Activated T-cell treated with anti-CD3 and anti-CD28 coated beads for 48 hours (primary cell): ENCODE results near the gene LRRC55.

Experiments
- DNase-seq: peaks from one replicate; pipeline ENCODE4 v3.0.0-alpha.2; 2020; ENCODE audit warnings: low read depth

The LRRC55 gene

DNA sequence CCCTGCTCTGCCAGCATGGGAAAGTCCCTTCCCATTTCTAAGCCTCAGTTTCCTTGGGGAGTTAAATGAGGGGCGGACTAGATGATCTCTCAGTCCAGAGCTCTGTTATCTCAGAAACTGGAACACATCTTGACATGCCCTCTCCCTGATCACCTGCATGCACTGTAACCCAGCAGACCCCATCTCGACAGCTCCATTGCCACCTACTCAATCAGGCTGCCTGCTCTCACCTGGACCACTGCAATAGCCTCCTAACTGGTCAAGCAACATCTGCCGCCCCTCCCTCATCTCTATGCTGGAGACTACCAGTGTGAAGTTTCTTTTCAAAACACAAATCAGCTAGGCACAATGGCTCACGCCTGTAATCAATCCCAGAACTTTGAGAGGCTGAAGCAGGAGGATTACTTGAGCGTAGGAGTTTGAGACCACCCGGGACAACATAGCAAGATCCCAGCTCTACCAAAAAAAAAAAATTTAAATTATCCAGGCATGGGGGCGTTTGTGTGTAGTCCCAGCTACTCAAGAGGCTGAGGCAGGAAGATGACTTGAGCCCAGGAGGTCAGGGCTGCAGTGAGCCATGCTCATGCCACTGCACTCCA is 22.2 kb downstream of the LRRC55 start:
- DNase-seq, result no peak

DNA sequence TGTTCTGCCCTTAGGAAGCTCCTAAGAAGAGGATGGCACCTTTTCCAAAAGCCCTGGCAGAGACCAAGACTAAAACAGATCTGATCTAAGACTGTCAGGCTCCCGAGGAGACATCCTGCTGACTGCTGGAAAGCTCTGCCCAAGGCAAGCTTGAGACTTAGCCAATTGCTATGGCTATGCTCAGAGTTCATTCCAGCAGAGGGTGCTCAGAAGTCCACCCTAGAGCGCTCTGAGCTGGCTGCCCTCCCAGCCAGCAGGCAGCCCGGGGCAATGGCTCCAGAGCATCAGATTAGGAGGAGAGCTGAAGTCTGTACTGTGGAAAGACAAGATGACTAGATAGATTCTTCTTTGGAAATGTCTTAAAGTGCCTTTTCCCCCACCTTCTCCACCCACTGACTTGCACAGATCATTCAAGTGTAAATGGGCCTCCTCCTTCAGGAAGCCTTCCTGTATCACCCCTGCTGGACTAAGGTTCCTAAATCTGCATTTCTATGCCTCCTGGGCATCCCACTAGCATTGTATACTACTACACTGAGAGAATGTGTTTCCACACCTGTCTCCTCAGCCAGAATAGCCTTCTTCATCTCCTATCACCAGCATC is 23.4 kb downstream of the LRRC55 start:
- DNase-seq, result no peak

DNA sequence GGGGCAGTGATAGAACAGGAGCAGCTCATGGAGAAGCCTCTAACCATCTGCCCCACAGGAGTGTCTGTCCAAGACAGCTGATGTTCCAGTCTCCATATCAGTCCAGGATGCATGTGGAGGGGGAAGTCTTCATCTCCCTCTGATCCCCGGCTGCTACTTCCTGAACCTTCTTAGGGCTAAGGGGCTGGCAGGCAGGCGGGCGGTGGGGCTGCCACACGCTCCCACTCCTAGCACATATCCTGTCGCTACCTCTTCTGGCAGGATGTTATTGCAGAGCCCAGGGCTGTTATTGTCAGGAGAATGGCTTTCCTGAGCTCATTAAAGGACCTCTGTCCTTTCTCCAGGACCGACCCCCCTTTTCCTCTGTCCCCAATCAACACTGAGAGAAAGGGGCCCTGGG is 25.4 kb downstream of the LRRC55 start:
- DNase-seq, result no peak

GRCh38 chr11:57210781-57211180 is 29.0 kb downstream of the LRRC55 start:
- no peak for DNase-seq

DNA sequence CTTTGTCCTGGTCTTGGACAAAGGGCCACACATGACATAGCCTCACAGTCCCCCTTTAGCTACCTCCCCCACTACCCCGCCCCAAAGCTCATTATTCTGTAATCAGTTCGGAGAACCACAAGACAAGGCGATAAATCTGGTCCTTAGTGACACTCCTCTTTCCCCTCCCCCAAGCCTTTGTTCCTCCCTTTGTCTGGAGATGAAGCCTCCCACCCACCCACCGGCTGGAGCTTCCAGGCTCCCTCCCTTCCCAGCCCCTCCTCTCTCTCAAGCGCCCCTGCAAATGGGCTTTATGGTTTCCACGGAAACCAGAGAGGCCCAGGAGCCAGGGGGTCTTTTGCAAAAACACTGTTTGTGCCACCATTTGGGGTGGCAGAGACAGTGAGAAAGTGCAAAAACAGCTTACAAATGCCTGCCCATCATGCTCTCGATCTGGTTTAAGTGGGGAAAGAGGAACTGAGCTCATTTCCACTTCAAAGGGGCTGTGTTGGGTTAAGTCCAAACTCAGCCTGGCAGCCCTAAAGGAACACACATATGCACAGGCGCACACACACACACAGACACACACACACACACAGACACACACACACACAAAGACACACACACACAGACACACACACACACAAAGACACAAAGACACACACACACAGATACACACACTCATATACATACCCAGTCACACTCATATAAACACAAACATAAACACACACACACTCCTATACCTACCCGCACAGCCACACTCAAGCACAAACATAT is 31.8 kb downstream of the LRRC55 start:
- DNase-seq, result no peak

GRCh38 chr11:57214098-57214417 is 32.3 kb downstream of the LRRC55 start:
- no peak for DNase-seq

DNA sequence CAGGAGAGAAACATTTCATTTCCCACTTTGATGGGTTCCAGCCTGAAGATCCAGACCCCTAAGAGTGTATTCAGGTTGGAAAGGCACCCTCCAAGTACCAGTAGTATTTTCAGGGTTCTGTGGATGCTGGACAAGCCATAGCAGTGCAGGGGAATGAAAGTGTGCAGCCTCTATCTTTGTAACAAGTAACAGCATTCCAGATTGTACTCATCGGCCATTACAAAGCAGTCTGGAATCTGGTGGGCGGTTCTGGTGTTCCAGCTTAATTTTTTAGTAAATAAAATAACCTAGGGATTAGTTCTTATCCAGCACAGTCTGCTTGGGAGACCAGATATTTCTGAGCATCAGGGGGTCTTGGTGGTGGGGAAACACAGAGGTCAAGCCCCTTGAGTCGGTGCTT is 32.7 kb downstream of the LRRC55 start:
- DNase-seq, result no peak

- no peak for DNase-seq
These were observed 34.7 kb downstream of the LRRC55 start for GRCh38 chr11:57216463-57216862.

GRCh38 chr11:57217053-57217452 is 35.3 kb downstream of the LRRC55 start:
- DNase-seq, result no peak

GRCh38 chr11:57219021-57219627 is 37.4 kb downstream of the LRRC55 start:
- no peak for DNase-seq

DNA sequence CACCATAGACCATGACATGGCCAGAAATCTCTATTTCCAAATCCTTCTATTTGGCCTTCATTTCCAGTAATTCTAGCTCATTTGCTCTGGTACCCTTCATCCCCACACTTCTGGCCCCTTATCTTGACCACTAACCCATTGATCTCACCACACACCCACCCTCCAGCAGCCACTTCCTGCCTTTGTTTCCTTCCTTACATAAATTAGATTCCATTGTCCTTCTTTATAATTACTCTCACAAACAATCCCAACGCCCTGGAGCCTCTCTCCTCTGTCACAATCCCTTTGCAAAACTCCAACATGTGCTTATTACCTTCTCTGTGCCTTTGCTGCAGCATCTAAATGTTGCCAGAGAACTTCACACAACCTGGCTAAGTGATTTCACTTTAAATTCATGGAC is 40.5 kb downstream of the LRRC55 start:
- no peak for DNase-seq

- no peak for DNase-seq
These were observed 41.8 kb downstream of the LRRC55 start for GRCh38 chr11:57223601-57224000.

DNA sequence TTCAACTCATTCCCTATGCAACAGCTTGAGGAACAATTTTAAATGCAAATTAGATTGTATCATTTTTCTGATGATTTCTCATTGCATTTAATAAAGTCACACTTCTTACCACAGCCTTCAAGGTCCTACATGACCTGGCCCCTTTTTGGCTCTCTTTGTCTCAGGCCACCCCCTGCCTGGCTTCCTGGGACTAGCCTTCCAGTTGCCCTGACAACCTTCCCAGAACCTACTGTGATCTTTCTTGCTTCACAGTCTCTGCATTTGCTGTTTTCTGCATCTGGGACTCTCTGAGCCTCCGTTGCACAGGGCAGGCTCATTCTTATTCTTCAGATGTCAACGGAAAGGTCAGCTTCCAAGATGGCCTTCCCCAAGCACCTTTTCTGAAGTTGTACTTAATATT is 42.4 kb downstream of the LRRC55 start:
- no peak for DNase-seq

- no peak for DNase-seq
These were observed 42.8 kb downstream of the LRRC55 start for GRCh38 chr11:57224537-57224936.

DNA sequence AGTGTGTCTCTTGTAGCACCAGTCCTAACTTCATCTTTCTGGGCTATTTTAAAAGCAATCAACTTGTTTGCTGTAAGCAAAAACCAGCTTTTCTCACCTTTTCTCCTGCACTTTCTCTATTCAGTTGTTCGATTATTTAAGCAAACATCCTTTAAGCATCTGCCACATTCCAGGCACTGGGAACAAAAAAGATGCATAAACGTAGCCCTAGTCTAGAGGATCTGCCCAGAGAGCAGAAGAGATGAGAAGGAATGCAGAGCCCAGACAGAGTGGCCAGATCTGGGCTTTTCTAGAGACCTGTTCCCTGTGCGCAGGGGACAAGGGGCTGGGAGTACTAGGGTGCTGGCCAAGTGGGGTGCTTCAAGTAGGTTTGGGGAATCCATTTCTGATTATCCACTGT is 46.8 kb downstream of the LRRC55 start:
- DNase-seq, result no peak

- no peak for DNase-seq
These were observed 48.6 kb downstream of the LRRC55 start for GRCh38 chr11:57230316-57230715.

DNA sequence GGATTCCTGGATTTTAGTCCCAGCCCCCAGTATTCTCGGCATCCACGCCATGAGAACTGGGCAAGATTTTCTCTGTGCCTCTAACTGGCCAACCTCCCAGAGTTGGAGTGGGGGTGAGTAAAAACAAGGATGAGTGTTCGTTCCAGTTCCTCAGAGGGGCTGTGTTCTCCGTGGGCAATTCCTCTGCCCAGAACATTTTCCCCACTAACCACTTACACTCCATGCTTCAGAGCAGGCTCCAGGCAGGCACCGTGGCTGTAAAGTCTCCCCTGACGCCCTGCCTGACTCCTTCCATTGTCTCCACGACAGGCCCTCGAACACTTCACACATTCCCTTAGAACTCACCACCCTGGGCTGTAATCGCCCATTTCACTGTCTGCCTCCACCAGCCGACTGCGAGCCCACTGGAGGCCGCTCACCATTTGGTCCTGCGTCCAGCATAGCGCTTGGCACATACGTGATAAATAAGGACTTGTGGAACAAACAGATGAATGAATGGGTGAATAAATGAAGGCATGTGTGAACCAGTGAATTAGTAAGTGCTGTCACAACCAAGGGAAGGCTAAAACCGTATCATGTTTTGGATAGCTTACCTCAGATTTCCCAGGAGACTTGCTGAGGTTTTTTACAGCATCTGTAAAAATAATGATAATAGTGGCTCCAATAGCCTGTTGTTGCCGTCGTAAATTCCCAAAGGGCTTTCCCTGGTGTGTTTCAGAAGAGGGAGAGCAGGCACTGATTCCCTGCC is 49.2 kb downstream of the LRRC55 start:
- no peak for DNase-seq

GRCh38 chr11:57231539-57232253 is 49.9 kb downstream of the LRRC55 start:
- no peak for DNase-seq

GRCh38 chr11:57233702-57234101 is 51.9 kb downstream of the LRRC55 start:
- no peak for DNase-seq

GRCh38 chr11:57235761-57236703 is 54.3 kb downstream of the LRRC55 start:
- no peak for DNase-seq

- no peak for DNase-seq
These were observed 55.5 kb downstream of the LRRC55 start, which contains the start of gene APLNR for GRCh38 chr11:57237204-57237681. Gene APLNR, minus strand, starts transcription at chr11:57237250. Its CDS starts 246 bp downstream, at chr11:57237004.
